ENCODE measurements around the gene STIM2. TPM values are rescaled to one million over a fixed set of nuclear protein-coding genes. Genes with fewer than 3 reads are reported as not detected.
"Not testable (repeated sequence)": the region's sequence is repeated elsewhere in the genome, so short reads cannot be mapped to it uniquely, and the experiment has no call there.

Gene STIM2
- total RNA-seq, 4 donors from 2014 or later: 3.9 to 7.6 (median 4.9) TPM

DNA sequence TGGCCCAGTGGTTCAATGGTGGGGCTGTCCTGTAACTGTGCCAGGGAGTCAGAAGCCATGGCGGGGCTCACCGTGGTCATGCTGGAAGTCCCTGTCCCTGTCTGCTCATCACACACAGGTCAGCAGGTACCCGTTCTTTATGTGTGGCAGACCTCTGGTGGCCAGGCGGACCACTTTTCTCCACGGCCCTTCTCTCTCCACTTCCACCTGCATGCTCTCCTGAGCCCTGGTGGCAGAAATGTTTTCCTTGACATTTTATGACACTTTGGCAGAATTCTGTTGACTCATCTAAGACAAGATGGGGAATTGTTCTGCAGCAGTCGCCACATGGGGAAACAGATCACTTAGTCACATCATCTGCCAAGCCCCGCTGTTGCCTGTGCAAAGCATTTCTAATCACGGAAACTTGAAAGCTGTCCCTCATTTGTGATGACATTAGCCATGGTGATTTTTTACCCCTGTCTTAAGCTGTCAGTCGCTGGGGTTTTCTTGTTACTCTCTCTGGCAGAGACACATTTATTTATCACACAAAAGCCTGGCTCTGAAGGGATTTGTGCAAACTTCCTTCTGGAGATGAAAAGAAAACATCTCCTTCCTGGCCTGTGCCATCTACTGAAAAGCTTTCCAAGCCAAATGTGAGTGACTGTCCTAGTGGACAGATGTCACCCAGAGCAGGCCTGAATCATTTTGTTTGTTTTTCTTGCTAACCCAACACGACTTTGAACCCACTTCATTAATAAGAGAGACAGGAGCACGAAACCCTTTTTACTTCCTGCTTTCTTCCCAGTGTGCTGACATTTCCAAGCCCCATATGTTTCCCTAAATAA is 38.8 kb upstream of the STIM2 start:
- ATAC-seq: no peak
- no peak overlapping the region for H3K4me3 ChIP-seq
- no peaks in the 10 kb centered on the region for H3K9me3 ChIP-seq
- intact Hi-C loops (cut with DNase I; ENCODE audit: low total_unique reads) (no loop called here), in situ Hi-C loops (cut with MboI; ENCODE audit: low sequenced_read_pairs in 4 of 4) (no loop called here)
- H3K27me3 ChIP-seq: no peaks in the 10 kb centered on the region
- DNase-seq: no peak
- no peak overlapping the region for H3K27ac ChIP-seq
- peaks cover 0 to 8% of the 10 kb centered on the region in 2 donors for H3K4me1 ChIP-seq
- H3K36me3 ChIP-seq: no peaks in the 10 kb centered on the region
- TF ChIP-seq, protein P1, sequence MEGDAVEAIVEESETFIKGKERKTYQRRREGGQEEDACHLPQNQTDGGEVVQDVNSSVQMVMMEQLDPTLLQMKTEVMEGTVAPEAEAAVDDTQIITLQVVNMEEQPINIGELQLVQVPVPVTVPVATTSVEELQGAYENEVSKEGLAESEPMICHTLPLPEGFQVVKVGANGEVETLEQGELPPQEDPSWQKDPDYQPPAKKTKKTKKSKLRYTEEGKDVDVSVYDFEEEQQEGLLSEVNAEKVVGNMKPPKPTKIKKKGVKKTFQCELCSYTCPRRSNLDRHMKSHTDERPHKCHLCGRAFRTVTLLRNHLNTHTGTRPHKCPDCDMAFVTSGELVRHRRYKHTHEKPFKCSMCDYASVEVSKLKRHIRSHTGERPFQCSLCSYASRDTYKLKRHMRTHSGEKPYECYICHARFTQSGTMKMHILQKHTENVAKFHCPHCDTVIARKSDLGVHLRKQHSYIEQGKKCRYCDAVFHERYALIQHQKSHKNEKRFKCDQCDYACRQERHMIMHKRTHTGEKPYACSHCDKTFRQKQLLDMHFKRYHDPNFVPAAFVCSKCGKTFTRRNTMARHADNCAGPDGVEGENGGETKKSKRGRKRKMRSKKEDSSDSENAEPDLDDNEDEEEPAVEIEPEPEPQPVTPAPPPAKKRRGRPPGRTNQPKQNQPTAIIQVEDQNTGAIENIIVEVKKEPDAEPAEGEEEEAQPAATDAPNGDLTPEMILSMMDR (IDR thresholded peaks at IDR 0.05 in 4 of 5, conservative IDR thresholded peaks at IDR 0.05 in 1 of 5): no peak
- no peak for TF ChIP-seq POLR2A (IDR thresholded peaks at IDR 0.05)

DNA sequence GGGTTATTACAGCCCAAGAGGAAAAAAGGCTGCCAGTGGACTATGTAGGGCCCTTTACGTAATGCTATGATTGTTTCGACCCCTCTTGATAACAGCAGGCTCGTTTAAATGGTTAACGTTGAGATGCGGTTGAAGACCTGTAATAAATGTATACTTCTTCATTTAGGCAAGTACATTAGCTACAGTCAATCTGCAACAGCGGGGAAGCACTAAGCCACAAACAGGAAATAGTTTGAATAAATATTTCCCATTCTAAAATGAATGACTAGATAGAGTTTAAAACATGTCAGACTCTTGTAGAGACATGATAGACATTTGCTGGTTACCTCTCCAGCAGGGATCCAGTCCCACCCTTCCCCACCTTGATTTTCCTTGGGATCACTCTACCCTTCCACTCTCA is 38.1 kb upstream of the STIM2 start:
- H3K4me3 ChIP-seq: no peak overlapping the region
- no peaks in the 10 kb centered on the region for H3K9me3 ChIP-seq
- DNase-seq (no peak), ATAC-seq (no peak)
- peaks cover 0 to 8% of the 10 kb centered on the region in 2 donors for H3K4me1 ChIP-seq
- in situ Hi-C loops (cut with MboI; ENCODE audit: low sequenced_read_pairs in 4 of 4): no loop called here
- H3K27ac ChIP-seq: no peak overlapping the region
- intact Hi-C loops (cut with DNase I; ENCODE audit: low total_unique reads): no loop called here
- H3K36me3 ChIP-seq: no peaks in the 10 kb centered on the region
- H3K27me3 ChIP-seq: no peaks in the 10 kb centered on the region
- no peak for TF ChIP-seq POLR2A (IDR thresholded peaks at IDR 0.05)
- TF ChIP-seq, protein P1 (IDR thresholded peaks at IDR 0.05 in 4 of 5, conservative IDR thresholded peaks at IDR 0.05 in 1 of 5): no peak

DNA sequence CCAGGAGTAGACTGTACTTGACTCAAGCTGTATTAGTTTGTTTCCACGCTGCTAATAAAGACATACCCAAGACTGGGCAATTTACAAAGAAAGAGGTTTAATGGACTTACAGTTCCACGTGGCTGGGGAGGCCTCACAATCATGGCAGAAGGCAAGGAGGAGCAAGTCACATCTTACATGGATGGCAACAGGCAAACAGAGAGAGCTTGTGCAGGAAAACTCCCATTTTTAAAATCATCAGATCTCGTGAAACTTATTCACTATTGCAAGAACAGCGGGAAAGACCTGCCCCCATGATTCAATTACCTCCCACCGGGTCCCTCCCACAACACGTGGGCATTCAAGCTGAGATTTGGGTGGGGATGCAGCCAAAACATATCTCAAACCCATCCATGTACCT is 37.7 kb upstream of the STIM2 start:
- intact Hi-C loops (cut with DNase I; ENCODE audit: low total_unique reads); in situ Hi-C loops (cut with MboI; ENCODE audit: low sequenced_read_pairs in 4 of 4): not testable (repeated sequence)

DNA sequence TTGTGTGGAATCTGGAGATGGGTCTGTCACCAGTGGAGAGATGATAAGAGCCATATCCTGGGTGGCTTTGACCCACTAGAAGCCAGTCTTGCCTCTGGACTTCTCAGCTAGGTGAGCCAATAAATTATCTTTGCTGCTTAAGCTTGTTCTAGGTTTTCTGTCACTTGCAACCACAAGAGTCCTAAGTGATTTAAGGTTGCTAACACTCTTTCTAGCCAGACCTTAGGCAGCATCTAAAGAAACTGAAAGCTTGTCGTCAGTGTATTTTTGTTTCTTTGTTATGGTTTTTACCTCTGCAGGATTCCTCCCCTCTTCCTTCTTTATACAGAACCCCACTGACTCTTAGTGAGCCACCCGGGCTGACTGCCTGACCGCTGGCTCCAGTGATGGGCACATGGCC is 37.1 kb upstream of the STIM2 start:
- ATAC-seq: no peak
- in situ Hi-C loops (cut with MboI; ENCODE audit: low sequenced_read_pairs in 4 of 4) (no loop called here), intact Hi-C loops (cut with DNase I; ENCODE audit: low total_unique reads) (no loop called here)

More for the DNA sequence above, 37.7 kb upstream of the STIM2 start:
- DNase-seq, ATAC-seq, H3K36me3 ChIP-seq, H3K9me3 ChIP-seq, H3K27ac ChIP-seq, H3K4me3 ChIP-seq, H3K4me1 ChIP-seq, H3K27me3 ChIP-seq: not testable (repeated sequence)

DNA sequence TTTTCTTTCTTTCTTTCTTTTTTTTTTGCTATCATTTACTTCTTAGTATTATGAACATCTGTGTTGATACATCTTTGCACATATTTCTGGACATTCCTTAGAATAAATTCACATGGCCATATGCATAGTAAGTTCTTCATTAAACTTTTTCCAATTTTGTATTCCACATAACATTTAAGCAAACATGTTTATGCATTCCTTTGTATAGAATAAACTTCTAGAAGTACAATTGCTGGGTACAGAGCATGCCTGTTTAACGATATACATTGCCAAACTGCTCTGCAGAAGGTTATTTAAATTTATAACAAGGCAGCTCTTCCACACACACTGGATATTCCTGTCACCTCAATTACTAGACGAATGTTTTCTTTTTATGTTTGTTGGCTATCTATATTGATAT is 36.0 kb upstream of the STIM2 start:
- Histone ChIP-seq H3K36me3 (no peaks in the 10 kb centered on the region), H3K27me3 (no peaks in the 10 kb centered on the region), H3K27ac (no peak overlapping the region), H3K9me3 (no peaks in the 10 kb centered on the region), H3K4me1 (peaks cover 0 to 8% of the 10 kb centered on the region in 2 donors), H3K4me3 (no peak overlapping the region)
- in situ Hi-C loops (cut with MboI; ENCODE audit: low sequenced_read_pairs in 4 of 4) (no loop called here), intact Hi-C loops (cut with DNase I; ENCODE audit: low total_unique reads) (no loop called here)
- DNase-seq: no peak
- TF ChIP-seq, protein P1 (IDR thresholded peaks at IDR 0.05 in 4 of 5, conservative IDR thresholded peaks at IDR 0.05 in 1 of 5): no peak
- no peak for TF ChIP-seq POLR2A (IDR thresholded peaks at IDR 0.05)
- no peak for ATAC-seq

More for the DNA sequence above, 37.1 kb upstream of the STIM2 start:
- H3K27ac ChIP-seq: no peak overlapping the region
- no peak overlapping the region for H3K4me3 ChIP-seq
- no peak for DNase-seq
- H3K36me3 ChIP-seq: no peaks in the 10 kb centered on the region
- no peaks in the 10 kb centered on the region for H3K27me3 ChIP-seq
- TF ChIP-seq POLR2A (IDR thresholded peaks at IDR 0.05): no peak
- TF ChIP-seq, protein P1 (IDR thresholded peaks at IDR 0.05 in 4 of 5, conservative IDR thresholded peaks at IDR 0.05 in 1 of 5): no peak
- H3K9me3 ChIP-seq: no peaks in the 10 kb centered on the region
- peaks cover 0 to 8% of the 10 kb centered on the region in 2 donors for H3K4me1 ChIP-seq

All from gastrocnemius medialis (tissue), 4 donors.